Germinal center (tissue), 1 donor: Measurements from ENCODE around the gene PNMA8A.

Source experiments
- DNase-seq: peaks from one replicate; pipeline ENCODE4 v3.0.0; 2012; ENCODE audit warnings: mixed read lengths, low spot score

The PNMA8A gene

DNA sequence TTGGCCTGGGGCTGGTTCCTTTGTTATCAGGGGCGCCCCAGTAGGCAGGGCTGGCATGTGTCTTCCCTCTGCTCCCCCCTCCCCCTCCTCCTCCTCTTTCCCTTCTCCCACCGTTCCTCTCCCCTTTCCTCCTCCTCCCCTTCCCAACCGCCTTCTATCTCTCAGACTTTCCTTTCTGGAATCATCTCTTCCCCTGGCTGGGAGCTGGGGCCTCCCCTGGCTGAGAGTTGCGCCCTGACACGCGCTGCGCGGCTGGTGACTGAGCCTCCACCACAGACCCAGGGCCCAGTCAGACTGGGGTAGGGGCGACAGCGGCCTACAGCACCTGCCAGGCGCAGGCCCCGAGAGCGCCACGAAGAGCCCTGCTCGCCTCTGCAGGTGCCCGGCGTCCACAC lies 21.5 kb upstream of the PNMA8A start:
- no peak for DNase-seq

DNA sequence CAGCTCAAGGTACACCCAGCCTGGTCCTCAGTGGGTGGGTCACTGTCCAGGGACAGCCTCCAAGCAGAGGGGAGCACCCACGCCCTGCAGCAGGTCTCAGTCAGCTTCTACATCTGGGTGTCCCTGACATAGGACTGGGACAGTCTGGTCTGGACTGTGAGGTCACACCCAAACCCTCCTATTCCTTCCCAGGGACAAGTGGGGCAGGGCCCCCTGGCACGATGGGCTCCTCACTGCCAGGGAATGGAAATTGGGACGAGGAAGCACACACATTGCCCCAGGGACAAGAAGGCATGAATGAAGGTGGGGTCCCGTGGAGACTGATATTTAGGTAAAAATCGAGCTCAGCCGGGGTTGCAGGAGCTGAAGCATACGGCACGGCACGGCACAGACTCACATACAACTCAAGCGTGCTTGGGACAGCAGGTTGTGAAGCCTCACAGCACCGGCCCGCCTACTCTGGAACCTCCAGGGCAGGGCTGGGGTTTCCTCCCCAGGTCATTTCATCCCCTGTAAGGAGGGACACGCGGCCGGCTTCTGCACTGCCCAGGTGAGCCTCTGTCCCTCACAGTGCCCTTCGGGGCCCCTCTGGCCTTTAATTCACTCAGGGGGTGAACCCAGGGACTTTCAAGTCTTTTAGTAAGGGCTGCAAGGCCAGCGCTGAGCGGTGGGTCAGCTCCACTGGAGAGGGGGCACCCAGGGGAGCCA lies 20.8 kb upstream of the PNMA8A start:
- DNase-seq: no peak

DNA sequence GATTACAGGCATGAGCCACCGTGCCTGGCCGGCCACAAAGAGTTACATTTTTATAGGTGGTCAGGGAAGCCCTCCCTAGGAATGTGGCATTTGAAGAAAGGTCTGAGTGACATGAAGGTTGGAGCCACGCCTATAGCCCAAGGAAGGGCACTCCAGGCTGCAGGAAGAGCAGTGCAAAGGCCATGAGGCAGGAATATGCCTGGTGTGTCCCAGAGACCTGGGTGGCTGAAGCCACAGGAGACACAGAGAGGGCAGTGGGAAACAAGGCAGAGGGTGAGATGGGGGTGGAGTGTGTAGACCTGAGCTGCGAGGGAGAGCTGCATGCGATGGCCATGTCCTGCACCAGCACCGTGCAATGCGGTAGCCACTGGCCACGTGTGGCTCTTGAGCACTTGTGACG lies 19.4 kb upstream of the PNMA8A start:
- DNase-seq: no peak

DNA sequence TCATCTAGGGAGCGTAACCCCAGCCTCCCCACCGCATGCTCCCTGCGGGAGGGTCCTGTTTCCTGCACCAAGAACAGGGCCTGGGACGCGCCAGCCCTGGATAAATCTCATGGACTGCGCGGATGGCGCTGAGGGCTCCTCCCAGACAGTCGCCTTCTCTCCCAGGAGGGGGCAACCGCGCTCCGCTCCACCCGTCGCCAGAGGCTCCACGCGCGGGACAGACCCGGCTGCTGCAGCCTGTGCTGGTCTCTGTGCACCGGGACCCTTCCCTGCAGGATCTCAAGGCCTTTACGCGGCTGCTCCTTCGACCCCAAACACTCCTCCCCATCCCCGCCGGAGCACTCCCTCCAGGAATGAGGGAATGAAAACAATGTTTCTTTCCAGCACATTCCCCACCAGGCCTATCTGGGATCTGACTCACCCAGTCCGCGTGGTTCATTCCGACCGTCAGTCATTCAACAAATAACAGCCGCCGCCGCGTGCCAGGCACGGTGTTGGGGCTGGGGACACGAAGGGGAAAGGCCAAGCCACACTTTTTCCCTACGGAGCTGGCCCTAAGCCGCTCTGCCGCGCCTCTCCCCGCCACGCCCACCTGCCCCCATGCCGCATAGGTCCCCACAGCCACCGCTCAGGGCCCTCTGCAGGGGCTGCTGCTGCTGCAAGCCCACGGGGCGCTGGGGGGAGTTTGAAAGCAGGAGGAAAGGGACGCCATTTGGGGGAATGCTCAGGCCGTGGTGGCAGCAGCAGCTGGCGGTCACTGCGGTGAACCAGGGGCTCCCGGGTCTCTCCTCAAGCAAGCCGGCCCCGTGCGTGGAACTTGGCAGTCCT lies 18.3 kb upstream of the PNMA8A start:
- DNase-seq: no peak

DNA sequence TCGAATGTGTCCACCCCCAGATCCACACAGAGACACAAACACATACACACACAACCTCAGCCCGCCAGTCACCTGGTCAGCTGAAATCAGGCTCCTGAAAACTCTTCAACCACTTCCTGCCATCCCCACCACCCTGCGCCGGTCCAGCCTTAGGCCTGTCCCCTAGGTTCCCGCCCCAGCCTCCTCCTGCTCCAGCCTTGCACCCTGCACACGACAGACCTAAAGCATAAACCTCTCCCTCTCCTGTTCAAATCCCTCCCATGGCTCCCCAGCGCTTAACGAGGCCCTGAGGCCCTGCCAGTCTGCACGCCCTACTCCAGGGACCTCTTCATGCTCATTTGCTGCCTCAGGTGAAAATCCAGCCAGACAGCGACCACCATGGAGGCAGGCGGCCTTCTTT lies 17.2 kb upstream of the PNMA8A start:
- no peak for DNase-seq

DNA sequence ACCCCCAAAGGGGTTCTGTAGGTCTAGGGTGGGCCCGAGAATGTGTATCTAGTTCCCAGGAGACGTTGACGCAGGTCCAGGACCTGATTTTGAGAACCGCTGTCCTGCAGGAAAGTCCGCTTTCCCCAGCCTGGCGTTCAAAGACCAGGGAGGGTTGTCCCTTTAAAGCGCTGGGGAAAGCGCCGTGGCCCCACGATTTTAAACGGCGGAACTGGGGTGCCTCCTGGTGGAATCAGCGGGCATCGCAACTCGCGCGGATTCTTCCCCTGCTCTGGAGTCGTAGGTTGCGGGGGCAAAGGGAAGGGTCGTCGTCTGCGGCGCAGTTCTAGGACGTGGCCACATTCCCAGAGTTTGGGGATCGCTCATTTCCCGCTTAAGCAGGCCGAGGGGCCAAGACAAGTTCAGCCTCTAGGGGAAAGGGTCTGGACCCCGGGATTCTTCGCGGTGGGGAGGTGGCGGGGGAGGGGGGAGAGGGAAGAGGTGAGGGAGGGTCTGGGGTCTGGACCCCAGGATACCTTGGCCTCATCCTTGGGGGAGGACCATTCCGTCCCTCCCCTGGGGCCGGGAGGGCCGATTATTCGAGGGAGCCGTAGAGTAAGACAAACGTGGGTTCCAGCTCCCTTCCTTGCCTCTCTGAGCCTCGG lies 16.6 kb upstream of the PNMA8A start:
- DNase-seq: peak; percentile 70

DNA sequence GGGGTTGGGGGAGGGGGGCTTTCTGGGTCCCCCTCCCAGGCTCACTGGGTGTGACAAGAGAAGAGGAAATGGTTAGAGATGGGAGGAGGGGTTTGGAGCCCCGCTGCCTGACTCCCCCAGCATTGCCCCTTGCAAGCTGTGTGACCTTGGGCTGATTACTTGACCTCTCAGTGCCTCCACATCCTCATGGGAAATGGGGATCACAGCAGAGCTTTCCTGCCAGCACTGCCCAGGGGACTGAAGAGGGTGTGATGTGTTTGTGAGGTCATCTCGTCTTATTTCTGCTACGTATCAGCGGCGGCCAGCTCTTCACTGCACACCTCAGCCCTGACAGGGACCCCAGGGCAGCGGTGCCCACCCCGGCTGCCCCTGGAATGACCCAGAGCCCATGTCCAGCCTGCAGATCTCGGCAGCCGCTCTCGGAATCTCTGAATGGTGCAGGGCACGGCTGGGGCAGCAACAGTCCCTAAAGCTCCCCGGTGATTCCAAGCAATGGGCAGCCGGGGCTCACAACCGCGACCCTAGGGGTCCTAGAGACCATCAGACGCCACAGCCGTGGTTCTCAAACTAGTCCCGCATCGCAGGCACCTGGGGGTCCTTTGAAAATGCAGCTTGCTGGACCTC lies 15.9 kb upstream of the PNMA8A start:
- DNase-seq: no peak

DNA sequence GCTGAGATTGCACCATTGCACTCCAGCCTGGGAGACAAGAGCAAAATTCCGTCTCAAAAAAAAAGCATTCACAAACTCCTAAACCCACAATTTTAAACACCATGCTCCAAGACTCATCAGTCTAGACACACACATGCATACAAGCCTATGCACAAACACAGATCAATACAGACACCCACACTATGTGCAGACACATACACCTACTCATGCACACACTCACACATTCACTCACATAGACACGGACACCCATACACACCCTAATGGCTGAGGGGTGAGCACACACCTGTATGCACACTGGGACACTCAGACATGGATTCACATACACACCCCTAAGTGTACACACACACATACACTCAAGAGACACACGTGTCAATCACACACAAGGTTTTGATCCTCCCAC lies 15.0 kb upstream of the PNMA8A start:
- no peak for DNase-seq

DNA sequence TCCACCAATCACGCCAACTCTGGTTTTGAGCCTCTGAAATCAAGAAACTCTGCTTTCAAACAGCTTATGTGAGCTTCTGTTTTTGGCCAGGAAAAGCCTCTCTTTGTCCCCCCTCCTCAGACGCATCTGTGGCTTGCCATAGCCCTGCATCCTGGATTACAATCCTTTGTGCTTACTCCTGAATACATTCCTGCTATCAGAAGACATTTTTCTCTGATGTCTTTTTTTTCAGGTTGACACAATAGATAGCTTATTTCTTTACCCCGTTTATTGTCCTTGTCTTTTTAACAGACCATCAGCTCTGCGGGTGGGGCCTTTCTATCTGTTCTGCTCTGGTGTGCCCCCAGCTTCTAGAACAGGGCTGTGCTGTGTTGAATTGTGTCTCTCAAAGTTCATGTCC lies 13.3 kb upstream of the PNMA8A start:
- DNase-seq: no peak

DNA sequence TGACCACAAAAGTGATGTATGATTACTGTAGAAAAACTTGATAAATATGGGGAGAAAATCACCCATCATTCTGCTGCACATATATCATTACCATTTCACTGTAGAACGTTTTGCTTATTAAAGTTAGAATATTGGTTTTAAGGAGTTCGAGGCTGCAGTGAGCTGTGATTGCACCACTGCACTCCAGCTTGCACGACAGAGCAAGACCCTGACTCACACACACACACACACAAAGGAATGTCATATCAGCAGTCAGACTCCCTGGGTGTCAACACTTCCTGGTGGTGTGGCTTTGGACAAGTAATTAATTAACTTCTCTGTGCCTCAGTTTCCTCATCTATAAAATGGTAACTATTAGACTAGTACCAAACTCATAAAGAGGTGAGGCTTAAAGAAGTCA lies 11.3 kb upstream of the PNMA8A start:
- no peak for DNase-seq

DNA sequence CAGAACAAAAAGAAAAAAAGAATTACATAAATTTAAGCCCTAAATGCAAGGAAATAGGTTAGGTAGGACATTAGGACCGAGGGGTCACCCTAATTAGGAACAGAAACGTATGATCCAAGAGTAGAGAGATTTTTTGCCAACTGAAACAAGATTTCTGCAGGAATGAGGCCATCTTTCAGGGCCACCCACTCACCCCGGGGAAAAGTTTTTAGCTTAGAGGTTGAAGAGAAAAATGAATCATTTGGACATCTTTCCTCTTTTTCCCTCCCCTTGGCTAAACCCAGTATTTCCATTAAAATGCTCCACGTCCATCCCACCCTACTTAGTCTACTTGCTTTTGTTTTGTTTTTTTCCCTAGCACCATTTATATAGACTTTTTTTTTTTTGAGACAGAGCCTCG lies 10.6 kb upstream of the PNMA8A start:
- no peak for DNase-seq

DNA sequence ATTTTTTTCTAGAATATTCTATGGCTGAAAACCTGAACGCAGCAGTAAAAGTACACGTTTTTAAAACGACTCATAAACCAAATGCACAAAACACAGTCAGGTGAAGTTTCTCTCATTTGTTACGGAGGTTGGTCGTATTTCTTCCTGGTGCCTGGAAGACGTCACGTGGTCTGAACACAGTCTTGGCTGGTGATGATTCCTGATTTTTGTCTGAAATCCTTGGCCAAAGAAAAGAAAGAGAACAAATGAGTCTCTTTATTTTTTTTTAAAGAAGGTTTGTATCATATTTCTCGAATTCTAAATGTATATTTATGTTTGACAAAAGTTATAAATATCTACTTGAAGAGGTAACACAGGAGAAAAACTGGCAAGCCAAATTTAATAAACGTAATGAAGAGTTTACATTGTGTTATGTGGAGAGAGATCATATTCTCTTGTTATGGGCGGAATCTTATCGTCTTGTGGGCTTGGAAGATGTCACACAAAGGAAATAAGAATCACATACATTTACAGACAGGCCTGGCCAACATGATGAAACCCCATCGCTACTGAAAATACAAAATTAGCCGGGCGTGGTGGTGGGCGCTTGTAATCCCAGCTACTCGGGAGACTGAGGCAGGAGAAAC lies 10.0 kb upstream of the PNMA8A start:
- no peak for DNase-seq

DNA sequence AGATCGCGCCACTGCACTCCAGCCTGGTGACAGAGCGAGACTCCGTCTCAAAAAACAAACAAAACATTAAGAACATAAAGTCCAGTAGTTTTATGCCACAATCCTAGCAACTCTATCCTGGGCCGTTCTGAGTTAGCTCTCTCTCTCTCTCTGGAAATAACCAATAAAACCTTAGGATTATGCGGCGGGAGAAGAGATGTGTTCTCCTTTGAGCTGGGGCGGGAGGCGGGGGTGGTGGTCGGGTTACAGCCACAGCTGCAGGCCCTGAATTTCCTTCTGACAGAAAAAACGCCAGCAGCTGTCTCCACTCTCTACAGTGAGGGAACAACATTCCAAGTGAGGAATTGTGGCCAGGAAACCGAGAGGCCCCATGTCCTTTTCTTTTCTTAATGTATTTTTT lies 9.1 kb upstream of the PNMA8A start:
- DNase-seq: no peak

DNA sequence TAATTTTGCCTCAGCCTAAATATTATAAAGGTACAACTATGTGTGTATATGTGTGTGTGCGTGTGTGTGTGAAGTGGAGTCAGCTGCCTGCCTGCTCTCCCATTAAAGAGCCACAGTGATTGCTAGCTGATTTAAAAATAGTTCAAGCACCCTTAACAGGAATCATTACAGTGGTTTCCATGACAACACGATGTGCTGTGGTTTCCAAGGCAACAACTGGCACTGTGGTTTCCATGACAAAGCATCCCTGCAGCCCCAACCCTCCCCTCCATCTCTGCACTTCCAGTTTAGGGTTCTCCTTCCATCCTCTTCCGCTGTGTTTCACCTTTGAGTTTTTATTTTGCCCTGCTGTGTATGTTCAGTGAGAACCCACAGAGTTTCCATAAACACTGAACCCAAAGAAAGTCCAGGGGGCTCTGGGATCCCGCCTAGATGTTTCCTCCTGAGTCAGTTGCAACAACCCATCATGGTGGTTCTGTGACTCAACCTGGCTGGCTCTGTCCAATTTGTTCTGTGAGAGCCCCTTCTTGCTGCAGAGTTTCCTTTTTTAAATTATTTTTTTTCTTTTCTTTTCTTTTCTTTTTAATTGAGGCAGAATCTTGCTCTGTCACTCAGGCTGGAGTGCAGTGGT lies 7.1 kb upstream of the PNMA8A start:
- no peak for DNase-seq

DNA sequence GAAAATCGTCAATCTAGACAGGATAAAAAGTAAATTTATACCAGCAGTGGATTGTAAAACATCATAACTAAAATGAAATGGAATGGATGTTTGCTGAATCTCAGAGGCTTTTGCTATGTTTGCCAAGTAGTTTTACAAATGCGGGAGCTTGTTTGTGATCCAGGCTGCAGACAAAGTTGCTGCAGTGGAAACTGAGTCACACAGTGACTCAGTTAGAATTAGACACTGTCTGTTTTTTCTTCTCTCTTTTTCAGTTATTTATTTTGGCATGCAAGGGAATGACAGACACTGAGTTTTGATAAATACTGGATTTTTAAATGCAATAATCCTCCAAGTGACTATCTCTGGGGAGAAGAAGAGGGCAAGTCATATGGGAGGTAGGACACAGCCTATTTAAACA lies 4.6 kb upstream of the PNMA8A start:
- no peak for DNase-seq

DNA sequence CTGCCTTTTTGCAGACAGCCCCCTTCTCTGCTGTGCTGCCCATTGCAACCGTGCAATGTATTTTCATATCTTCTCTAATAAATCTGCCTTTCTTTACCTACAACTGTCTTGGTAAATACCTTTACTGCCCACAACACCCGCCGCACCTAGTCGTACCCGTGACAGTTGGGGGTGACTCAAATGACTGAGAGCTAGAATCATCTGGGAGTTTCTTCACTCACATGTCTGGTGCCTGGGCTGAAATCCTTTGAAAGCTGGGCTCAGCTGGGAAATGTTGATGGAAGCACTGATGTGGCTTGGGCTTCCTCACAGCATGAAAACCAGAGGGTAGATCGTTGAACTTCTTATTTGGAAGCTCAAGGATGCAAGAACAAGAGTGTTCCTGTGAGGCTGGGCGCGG lies 2.8 kb upstream of the PNMA8A start:
- DNase-seq: no peak

DNA sequence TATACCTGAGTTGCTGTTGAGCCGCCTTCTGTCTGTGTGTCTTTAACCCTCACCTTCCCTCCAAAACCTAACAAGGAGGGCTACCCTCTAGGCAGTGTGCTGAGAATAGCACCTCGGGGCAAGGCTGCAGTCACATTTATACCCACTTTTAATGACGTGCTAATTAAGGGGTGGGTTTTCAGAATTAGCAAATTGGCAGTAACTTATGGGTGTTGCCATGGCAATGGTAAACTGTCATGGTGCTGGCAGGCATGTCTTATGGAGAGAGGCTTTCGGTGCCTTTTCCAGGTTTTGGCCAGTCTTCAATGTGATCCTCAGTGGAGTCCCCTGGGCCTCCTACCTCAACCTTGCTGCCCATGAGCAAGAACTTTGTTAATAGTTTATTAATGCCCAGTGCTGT lies 1.2 kb upstream of the PNMA8A start:
- DNase-seq: no peak

DNA sequence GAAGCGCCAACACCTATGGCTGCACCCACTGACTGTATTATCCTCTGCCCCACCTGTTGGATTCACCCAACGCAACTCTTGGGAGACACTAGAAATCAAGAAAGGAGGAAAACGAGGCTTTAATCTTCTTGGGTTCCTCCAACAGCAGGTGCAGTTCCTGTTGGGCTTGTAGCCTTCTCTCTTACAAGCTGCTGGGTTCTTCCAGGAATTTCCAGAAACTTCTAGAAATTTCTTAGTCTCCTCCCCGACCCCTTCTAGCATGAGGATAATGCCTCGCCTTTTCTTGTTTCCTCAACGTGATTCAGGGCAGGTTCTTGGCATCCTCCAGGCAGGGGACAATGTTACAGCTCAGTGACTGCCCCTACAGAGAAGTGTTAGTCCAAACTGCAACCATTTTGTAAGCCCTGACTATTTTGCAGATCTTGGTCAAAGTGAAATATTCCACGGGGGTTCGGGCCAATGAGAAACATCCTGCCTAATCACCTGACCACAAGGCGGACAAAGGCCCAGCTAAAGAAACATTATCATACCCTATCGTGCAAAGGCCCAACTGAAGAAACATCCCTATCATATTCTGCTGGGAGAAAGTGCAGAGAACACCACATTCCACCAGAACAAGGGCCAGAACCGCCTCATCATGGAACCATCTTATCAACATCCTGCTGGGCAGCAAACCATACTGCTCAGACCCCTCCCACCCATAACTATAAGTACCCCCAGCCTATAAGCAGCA lies 614 bp upstream of the PNMA8A start:
- no peak for DNase-seq

DNA sequence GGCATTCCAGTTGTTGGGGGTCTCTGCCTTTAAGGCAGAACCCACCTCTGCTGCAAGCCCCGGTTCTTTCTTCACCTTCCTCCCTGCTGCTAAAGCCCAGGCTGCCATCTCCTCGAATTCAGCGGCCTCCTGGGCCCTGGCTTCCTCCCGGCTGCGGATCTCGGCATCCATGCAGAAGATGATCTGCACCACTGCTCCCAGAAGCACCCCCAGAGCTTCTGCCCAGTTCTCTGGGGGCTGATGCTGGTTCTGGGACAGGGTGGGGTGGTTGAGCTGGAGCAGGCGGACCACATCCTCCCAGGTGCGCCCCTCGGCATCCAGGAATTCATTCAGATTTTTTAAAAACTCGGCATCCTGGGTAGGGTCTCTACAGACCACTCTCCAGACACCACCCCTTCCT lies 987 bp downstream of the PNMA8A start:
- DNase-seq: no peak

DNA sequence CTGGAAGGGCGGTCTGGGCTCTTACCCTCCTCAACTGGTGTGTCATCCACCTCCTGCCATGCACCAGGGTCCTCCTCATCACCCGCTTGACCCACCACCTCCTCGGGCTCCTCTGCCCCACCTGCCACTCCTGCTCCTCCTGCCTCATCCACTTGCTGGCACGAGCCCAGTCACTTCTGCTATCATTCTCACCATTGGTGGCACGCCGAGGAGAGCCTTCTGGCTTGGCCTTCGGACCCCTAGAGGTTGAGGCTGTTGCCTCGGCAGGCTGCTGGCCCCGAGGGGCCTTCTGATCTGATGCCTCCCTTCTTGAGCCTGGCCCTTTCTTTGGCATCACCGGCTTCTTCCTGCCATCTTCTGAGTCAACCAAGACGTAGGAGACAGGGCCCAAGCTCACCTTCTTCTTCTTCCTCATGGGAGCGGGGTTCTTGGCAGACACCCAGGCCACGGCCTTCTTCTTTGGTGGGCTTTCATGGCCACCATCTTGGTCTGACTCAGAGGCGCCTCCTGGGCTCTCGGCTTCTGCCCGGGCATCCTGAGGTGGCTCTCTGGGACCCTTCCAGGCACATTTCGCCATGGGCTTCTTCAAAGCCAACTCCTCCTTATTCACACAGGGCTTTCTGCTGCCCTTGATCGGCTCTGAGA lies 1.7 kb downstream of the PNMA8A start:
- DNase-seq: no peak
